ENCODE results near the gene ASTN2.
"Not testable (repeated sequence)": the region's sequence is repeated elsewhere in the genome, so short reads cannot be mapped to it uniquely, and the experiment has no call there.

ASTN2 gene

GRCh38 chr9:116467740-116468351, 947.0 kb downstream of the ASTN2 start:
- DNase-seq: no peak

- DNase-seq: no peak
Measured at GRCh38 chr9:116466271-116467235, 948.3 kb downstream of the ASTN2 start.

- DNase-seq: no peak
Measured at GRCh38 chr9:116465576-116466270, 949.1 kb downstream of the ASTN2 start.

GRCh38 chr9:116464987-116465571, 949.8 kb downstream of the ASTN2 start:
- no peak for DNase-seq

GRCh38 chr9:116464423-116464822, 950.4 kb downstream of the ASTN2 start:
- no peak for DNase-seq

- DNase-seq: no peak
Measured at GRCh38 chr9:116461632-116462031, 953.2 kb downstream of the ASTN2 start.

- no peak for DNase-seq
Measured at GRCh38 chr9:116460026-116460425, 954.8 kb downstream of the ASTN2 start.

- DNase-seq: no peak
Measured at GRCh38 chr9:116459576-116459975, 955.3 kb downstream of the ASTN2 start.

GRCh38 chr9:116456490-116457088, 958.3 kb downstream of the ASTN2 start:
- DNase-seq: no peak

GRCh38 chr9:116454539-116454938, 960.3 kb downstream of the ASTN2 start:
- DNase-seq: not testable (repeated sequence)

- DNase-seq: no peak
Measured at GRCh38 chr9:116453785-116454184, 961.1 kb downstream of the ASTN2 start.

GRCh38 chr9:116452634-116453033, 962.2 kb downstream of the ASTN2 start:
- no peak for DNase-seq

GRCh38 chr9:116452227-116452626, 962.6 kb downstream of the ASTN2 start:
- DNase-seq: no peak

- no peak for DNase-seq
Measured at GRCh38 chr9:116451500-116452115, 963.2 kb downstream of the ASTN2 start.

GRCh38 chr9:116450378-116451139, 964.3 kb downstream of the ASTN2 start:
- no peak for DNase-seq

GRCh38 chr9:116449949-116450348, 964.9 kb downstream of the ASTN2 start:
- DNase-seq: no peak

- no peak for DNase-seq
Measured at GRCh38 chr9:116448431-116448830, 966.4 kb downstream of the ASTN2 start.

- no peak for DNase-seq
Measured at GRCh38 chr9:116447934-116448333, 966.9 kb downstream of the ASTN2 start.

GRCh38 chr9:116442528-116442927, 972.3 kb downstream of the ASTN2 start:
- DNase-seq: no peak

- DNase-seq: no peak
Measured at GRCh38 chr9:116437411-116438370, 977.2 kb downstream of the ASTN2 start.

All from activated CD4-positive, alpha-beta T cell treated with anti-CD3 and anti-CD28 coated beads for 4 hours (primary cell).